Skeletal muscle tissue (tissue), 4 donors: ENCODE results near the gene NDUFB4. TPM values are rescaled to one million over a fixed set of nuclear protein-coding genes. Genes with fewer than 3 reads are reported as not detected.

ENCODE experiments used
- H3K27ac ChIP-seq: one replicate; pipeline ENCODE4 v1.7.0; 2013; ENCODE audit warnings: mild to moderate bottlenecking, low read depth, low read length, inconsistent platforms
- H3K27me3 ChIP-seq, 3 donors: one replicate each; pipeline ENCODE4 v1.7.0; 2013; ENCODE audit warnings: low read length in 3 of 3; ENCODE audit not compliant: control insufficient read depth in 3 of 3, insufficient read depth in 3 of 3
- H3K36me3 ChIP-seq, 3 donors: one replicate each; pipeline ENCODE4 v1.7.0; 2013; ENCODE audit warnings: low read length in 3 of 3; ENCODE audit not compliant: control insufficient read depth in 3 of 3, insufficient read depth in 3 of 3
- H3K4me1 ChIP-seq, 3 donors: one replicate each; pipeline ENCODE4 v1.7.0; 2013; ENCODE audit warnings: low read length in 3 of 3, mild to moderate bottlenecking in 3 of 3; ENCODE audit not compliant: control insufficient read depth in 3 of 3, insufficient read depth in 3 of 3
- H3K4me3 ChIP-seq, 3 donors: one replicate each; pipeline ENCODE4 v1.7.0; 2013; ENCODE audit warnings: low read length in 3 of 3
- H3K9ac ChIP-seq, 3 donors: one replicate each; pipeline ENCODE4 v1.7.0; 2013; ENCODE audit warnings: low read length in 3 of 3, mild to moderate bottlenecking in 3 of 3, moderate library complexity in 2 of 3, low read depth in 1 of 3
- H3K9me3 ChIP-seq, 3 donors: one replicate each; pipeline ENCODE4 v1.7.0; 2013; ENCODE audit warnings: low read length in 3 of 3; ENCODE audit not compliant: control insufficient read depth in 3 of 3
- total RNA-seq: library from RNA; depleted of rRNA; stranded (reverse); fragments of >200 nt; gene quantifications from one replicate; pipeline ENCODE4 v1.2.3, GENCODE V29; 2014
- donor health status: Osteomylitis.

NDUFB4 gene
- total RNA-seq, 1 donor from 2014 or later: 52.7 TPM

GRCh38 chr3:120560304-120561250 is 35.6 kb upstream of the NDUFB4 start:
- Histone ChIP-seq H3K27ac (no peak overlapping the region), H3K9me3 (no peaks in the 10 kb centered on the region), H3K4me3 (no peak overlapping the region), H3K9ac (no peak overlapping the region), H3K36me3 (no peaks in the 10 kb centered on the region), H3K27me3 (no peaks in the 10 kb centered on the region), H3K4me1 (peaks cover 9 to 22% (median 15%) of the 10 kb centered on the region in 3 donors)

GRCh38 chr3:120561251-120562045 is 34.7 kb upstream of the NDUFB4 start:
- Histone ChIP-seq H3K4me3 (no peak overlapping the region), H3K9ac (no peak overlapping the region), H3K4me1 (peaks cover 9 to 16% (median 15%) of the 10 kb centered on the region in 3 donors), H3K36me3 (no peaks in the 10 kb centered on the region), H3K27me3 (no peaks in the 10 kb centered on the region), H3K27ac (no peak overlapping the region), H3K9me3 (no peaks in the 10 kb centered on the region)

- no peaks in the 10 kb centered on the region for H3K36me3 ChIP-seq
- no peaks in the 10 kb centered on the region for H3K27me3 ChIP-seq
- peaks cover 9 to 11% (median 10%) of the 10 kb centered on the region in 3 donors for H3K4me1 ChIP-seq
- H3K9me3 ChIP-seq: no peaks in the 10 kb centered on the region
- H3K4me3 ChIP-seq: no peak overlapping the region
- no peak overlapping the region for H3K27ac ChIP-seq
- no peak overlapping the region for H3K9ac ChIP-seq
These were observed 32.6 kb upstream of the NDUFB4 start for GRCh38 chr3:120563356-120564022.

- Histone ChIP-seq H3K4me3 (no peak overlapping the region), H3K27me3 (no peaks in the 10 kb centered on the region), H3K4me1 (peaks cover 0 to 3% (median 2%) of the 10 kb centered on the region in 3 donors), H3K9ac (no peak overlapping the region), H3K9me3 (no peaks in the 10 kb centered on the region), H3K27ac (no peak overlapping the region), H3K36me3 (no peaks in the 10 kb centered on the region)
These were observed 29.7 kb upstream of the NDUFB4 start for GRCh38 chr3:120566243-120566975.

- no peak overlapping the region for H3K27ac ChIP-seq
- H3K27me3 ChIP-seq: no peaks in the 10 kb centered on the region
- H3K4me1 ChIP-seq: peaks cover 0 to 3% (median 2%) of the 10 kb centered on the region in 3 donors
- H3K9me3 ChIP-seq: no peaks in the 10 kb centered on the region
- peak overlapping the region; percentile 45 to 66 (median 51) for H3K9ac ChIP-seq
- H3K4me3 ChIP-seq: peak overlapping the region in 1 of 3 donors; percentile 34
- no peaks in the 10 kb centered on the region for H3K36me3 ChIP-seq
These were observed 28.6 kb upstream of the NDUFB4 start for GRCh38 chr3:120567370-120568201.

GRCh38 chr3:120568202-120568531 is 28.0 kb upstream of the NDUFB4 start:
- H3K27me3 ChIP-seq: no peaks in the 10 kb centered on the region
- peaks cover 0 to 3% (median 2%) of the 10 kb centered on the region in 3 donors for H3K4me1 ChIP-seq
- H3K9me3 ChIP-seq: no peaks in the 10 kb centered on the region
- no peak overlapping the region for H3K27ac ChIP-seq
- no peaks in the 10 kb centered on the region for H3K36me3 ChIP-seq
- no peak overlapping the region for H3K4me3 ChIP-seq
- H3K9ac ChIP-seq: no peak overlapping the region

GRCh38 chr3:120568598-120568997 is 27.5 kb upstream of the NDUFB4 start:
- H3K4me3 ChIP-seq: no peak overlapping the region
- no peaks in the 10 kb centered on the region for H3K9me3 ChIP-seq
- no peak overlapping the region for H3K27ac ChIP-seq
- H3K27me3 ChIP-seq: no peaks in the 10 kb centered on the region
- H3K9ac ChIP-seq: no peak overlapping the region
- peaks cover 0 to 3% (median 2%) of the 10 kb centered on the region in 3 donors for H3K4me1 ChIP-seq
- H3K36me3 ChIP-seq: no peaks in the 10 kb centered on the region

GRCh38 chr3:120569222-120570057 is 26.7 kb upstream of the NDUFB4 start:
- H3K9ac ChIP-seq: no peak overlapping the region
- no peaks in the 10 kb centered on the region for H3K36me3 ChIP-seq
- H3K9me3 ChIP-seq: no peaks in the 10 kb centered on the region
- H3K27me3 ChIP-seq: no peaks in the 10 kb centered on the region
- no peak overlapping the region for H3K4me3 ChIP-seq
- peaks cover 0 to 3% (median 2%) of the 10 kb centered on the region in 3 donors for H3K4me1 ChIP-seq
- H3K27ac ChIP-seq: no peak overlapping the region
